ENCODE measurements around the gene RNF126.

The RNF126 gene

DNA sequence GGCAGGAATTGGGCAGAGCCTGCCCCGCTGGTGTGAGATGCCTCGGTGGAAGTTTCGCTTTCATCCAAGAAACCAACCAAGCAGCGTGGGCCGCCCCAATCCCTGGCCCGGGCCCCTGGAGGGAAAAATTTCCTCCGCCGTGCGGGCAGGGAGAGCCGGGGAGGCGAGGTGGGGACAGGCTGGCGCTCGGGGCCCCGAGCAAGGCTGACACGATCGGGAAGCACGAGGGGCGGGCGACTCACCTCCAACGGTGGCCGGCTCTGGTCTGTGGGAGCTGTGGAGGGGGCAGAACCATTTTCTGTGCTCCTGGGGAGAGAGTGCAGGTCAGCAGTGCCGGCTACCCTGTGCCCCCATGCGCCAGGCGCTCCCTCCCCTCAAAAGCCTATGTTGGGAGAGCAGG lies 11.0 kb downstream of the RNF126 start:
- Histone ChIP-seq H3K27ac (ENCODE audit: low read length) (no peak overlapping the region), H4K20me1 (ENCODE audit: insufficient read depth, low read length) (peaks cover 72% of the 10 kb centered on the region), H3K9me3 (ENCODE audit: insufficient read depth, low read length, severe bottlenecking) (no peaks in the 10 kb centered on the region), H3K79me2 (ENCODE audit: insufficient read depth, low read length) (peaks cover 62% of the 10 kb centered on the region), H3K4me2 (ENCODE audit: insufficient read depth, low read length) (no peak overlapping the region), H3K4me3 (ENCODE audit: low read depth in 1 of 2, low read length in 2 of 2) (no peak overlapping the region), H3K9ac (ENCODE audit: low read depth, low read length) (no peak overlapping the region), H3K27me3 (ENCODE audit: insufficient read depth, low read length, poor library complexity) (no peaks in the 10 kb centered on the region), H3K36me3 (ENCODE audit: insufficient read depth, low read length) (peaks cover 87% of the 10 kb centered on the region), H2AFZ (ENCODE audit: low read depth, low read length) (no peak overlapping the region), H3K4me1 (ENCODE audit: insufficient read depth, low read length) (no peaks in the 10 kb centered on the region)
- ATAC-seq (ENCODE audit: insufficient read depth, low read depth) (no peak), DNase-seq (no peak)
- no peak for TF ChIP-seq EZH2 (IDR thresholded peaks at IDR 0.05; ENCODE audit: borderline replicate concordance, low read depth, low read length, severe bottlenecking)
- TF ChIP-seq, protein P1, sequence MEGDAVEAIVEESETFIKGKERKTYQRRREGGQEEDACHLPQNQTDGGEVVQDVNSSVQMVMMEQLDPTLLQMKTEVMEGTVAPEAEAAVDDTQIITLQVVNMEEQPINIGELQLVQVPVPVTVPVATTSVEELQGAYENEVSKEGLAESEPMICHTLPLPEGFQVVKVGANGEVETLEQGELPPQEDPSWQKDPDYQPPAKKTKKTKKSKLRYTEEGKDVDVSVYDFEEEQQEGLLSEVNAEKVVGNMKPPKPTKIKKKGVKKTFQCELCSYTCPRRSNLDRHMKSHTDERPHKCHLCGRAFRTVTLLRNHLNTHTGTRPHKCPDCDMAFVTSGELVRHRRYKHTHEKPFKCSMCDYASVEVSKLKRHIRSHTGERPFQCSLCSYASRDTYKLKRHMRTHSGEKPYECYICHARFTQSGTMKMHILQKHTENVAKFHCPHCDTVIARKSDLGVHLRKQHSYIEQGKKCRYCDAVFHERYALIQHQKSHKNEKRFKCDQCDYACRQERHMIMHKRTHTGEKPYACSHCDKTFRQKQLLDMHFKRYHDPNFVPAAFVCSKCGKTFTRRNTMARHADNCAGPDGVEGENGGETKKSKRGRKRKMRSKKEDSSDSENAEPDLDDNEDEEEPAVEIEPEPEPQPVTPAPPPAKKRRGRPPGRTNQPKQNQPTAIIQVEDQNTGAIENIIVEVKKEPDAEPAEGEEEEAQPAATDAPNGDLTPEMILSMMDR (IDR thresholded peaks at IDR 0.05; ENCODE audit: borderline replicate concordance, extremely low read depth, low read length, poor library complexity, severe bottlenecking): no peak

DNA sequence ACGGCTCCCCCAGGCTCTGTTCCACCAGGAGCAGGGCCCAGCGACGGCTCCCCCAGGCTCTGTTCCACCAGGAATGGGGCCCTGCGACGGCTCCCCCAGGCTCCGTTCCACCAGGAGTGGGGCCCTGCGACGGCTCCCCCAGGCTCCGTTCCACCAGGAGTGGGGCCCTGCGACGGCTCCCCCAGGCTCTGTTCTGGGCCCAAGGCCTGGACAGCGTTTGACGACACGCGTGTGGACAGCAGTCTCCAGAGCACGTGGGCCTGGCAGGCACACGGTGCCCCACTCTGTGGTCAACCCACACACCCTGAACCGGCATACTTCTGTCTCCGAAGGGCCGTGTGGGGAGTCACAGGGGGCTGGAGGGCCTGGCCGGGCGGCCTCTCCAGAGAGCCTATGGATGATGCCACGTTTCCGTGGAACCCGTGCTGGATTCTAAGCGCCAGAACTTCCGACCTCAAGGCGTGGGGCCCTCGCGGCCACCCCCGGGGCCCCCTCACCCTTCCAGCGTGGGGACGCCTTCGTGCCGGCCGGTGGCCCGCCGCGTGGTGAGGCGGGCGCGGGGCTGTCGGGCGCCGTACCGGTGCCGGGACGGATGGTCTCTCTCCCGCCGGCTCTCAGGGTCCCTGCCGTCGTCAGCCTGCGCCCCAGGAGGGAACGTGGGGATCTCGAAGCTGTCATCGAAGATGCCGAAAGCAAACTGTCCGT lies 11.7 kb downstream of the RNF126 start:
- no peak overlapping the region for H3K27ac ChIP-seq (ENCODE audit: low read length)
- H3K4me1 ChIP-seq (ENCODE audit: insufficient read depth, low read length): no peaks in the 10 kb centered on the region
- no peaks in the 10 kb centered on the region for H3K27me3 ChIP-seq (ENCODE audit: insufficient read depth, low read length, poor library complexity)
- no peak for DNase-seq
- peaks cover 55% of the 10 kb centered on the region for H3K79me2 ChIP-seq (ENCODE audit: insufficient read depth, low read length)
- no peak overlapping the region for H3K4me2 ChIP-seq (ENCODE audit: insufficient read depth, low read length)
- H3K9ac ChIP-seq (ENCODE audit: low read depth, low read length): no peak overlapping the region
- H4K20me1 ChIP-seq (ENCODE audit: insufficient read depth, low read length): peaks cover 72% of the 10 kb centered on the region
- no peaks in the 10 kb centered on the region for H3K9me3 ChIP-seq (ENCODE audit: insufficient read depth, low read length, severe bottlenecking)
- TF ChIP-seq, protein P1 (IDR thresholded peaks at IDR 0.05; ENCODE audit: borderline replicate concordance, extremely low read depth, low read length, poor library complexity, severe bottlenecking): no peak
- no peak for TF ChIP-seq EZH2 (IDR thresholded peaks at IDR 0.05; ENCODE audit: borderline replicate concordance, low read depth, low read length, severe bottlenecking)
- no peak overlapping the region for H3K4me3 ChIP-seq (ENCODE audit: low read depth in 1 of 2, low read length in 2 of 2)
- H2AFZ ChIP-seq (ENCODE audit: low read depth, low read length): no peak overlapping the region
- ATAC-seq (ENCODE audit: insufficient read depth, low read depth): no peak
- H3K36me3 ChIP-seq (ENCODE audit: insufficient read depth, low read length): peaks cover 87% of the 10 kb centered on the region

DNA sequence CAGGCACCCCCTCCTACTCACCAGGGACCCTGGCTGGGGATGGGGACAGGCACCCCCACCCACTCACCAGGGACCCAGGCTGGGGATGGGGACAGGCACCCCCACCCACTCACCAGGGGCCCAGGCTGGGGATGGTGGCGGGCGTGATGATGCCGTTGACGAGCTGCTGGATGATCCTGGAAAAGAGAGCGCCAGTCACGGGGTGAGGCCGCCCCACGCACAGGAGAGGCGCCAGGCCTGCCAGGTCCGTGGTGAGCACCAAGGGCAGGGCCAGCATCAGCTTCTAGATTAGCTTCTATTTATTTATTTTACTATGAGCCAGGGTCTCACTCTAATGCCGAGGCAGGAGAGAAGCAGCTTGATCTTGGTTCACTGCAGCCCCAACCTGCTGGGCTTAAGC lies 12.9 kb downstream of the RNF126 start:
- Histone ChIP-seq H3K4me1 (ENCODE audit: insufficient read depth, low read length) (no peaks in the 10 kb centered on the region), H3K9ac (ENCODE audit: low read depth, low read length) (no peak overlapping the region), H2AFZ (ENCODE audit: low read depth, low read length) (no peak overlapping the region), H3K9me3 (ENCODE audit: insufficient read depth, low read length, severe bottlenecking) (no peaks in the 10 kb centered on the region), H3K4me3 (ENCODE audit: low read depth in 1 of 2, low read length in 2 of 2) (no peak overlapping the region), H4K20me1 (ENCODE audit: insufficient read depth, low read length) (peaks cover 66% of the 10 kb centered on the region), H3K79me2 (ENCODE audit: insufficient read depth, low read length) (peaks cover 43% of the 10 kb centered on the region), H3K27me3 (ENCODE audit: insufficient read depth, low read length, poor library complexity) (no peaks in the 10 kb centered on the region), H3K27ac (ENCODE audit: low read length) (no peak overlapping the region), H3K36me3 (ENCODE audit: insufficient read depth, low read length) (peaks cover 86% of the 10 kb centered on the region), H3K4me2 (ENCODE audit: insufficient read depth, low read length) (no peak overlapping the region)
- TF ChIP-seq, protein P1 (IDR thresholded peaks at IDR 0.05; ENCODE audit: borderline replicate concordance, extremely low read depth, low read length, poor library complexity, severe bottlenecking): no peak
- TF ChIP-seq EZH2 (IDR thresholded peaks at IDR 0.05; ENCODE audit: borderline replicate concordance, low read depth, low read length, severe bottlenecking): no peak
- ATAC-seq (ENCODE audit: insufficient read depth, low read depth): no peak
- DNase-seq: no peak
